GM21825 (cell line): Measurements from ENCODE around the gene MYO1B.

Experiments
- ATAC-seq: cut with Tn5 transposase; IDR thresholded peaks from one replicate; pipeline ENCODE4 v1.9.1; 2021; ENCODE audit warnings: mild to moderate bottlenecking, moderate library complexity; ENCODE audit not compliant: unreplicated experiment

The MYO1B gene

GRCh38 chr2:191245046-191245868 lies at the start of gene MYO1B:
Gene MYO1B, plus strand, starts transcription at chr2:191245404. Its CDS starts 31,492 bp downstream, at chr2:191276896.
- ATAC-seq = peak; percentile 45

DNA sequence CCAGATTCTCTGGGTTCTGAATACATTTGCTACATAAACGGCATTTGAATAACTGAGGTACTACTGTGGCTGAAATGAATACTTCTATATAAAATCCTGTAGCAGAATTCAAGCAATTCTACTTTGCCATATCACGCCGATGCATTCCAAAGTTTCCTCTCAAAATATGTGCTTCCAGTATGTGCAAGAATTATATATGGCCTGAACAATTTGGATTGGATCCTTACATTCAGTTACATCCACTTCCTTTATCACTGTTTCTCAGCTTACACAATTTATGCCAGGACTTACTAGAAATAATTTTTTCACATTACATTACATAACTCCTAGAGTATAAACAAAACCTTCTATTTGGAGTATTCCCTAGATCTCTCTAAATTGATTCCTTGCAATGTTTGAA lies 48.1 kb upstream of the MYO1B start:
- ATAC-seq = no peak

DNA sequence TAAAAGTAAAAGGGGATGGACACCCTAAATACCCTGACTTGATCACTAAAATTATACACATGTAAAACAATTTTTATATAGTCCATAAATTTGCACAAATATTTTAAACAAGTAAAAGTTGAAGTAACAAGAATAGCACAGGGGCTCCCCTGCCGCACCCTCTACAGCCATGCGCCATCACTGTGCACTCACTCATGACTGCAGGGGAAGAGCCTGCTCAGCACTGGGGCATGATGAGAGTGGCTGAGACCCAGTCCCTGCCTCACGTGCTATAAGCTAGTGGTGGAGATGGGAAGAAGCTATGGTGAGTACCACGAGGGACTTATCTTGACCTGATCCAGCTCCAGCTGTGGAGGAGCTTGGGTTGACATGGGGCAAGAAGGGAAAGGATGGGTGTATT lies 46.9 kb upstream of the MYO1B start:
- no peak for ATAC-seq

DNA sequence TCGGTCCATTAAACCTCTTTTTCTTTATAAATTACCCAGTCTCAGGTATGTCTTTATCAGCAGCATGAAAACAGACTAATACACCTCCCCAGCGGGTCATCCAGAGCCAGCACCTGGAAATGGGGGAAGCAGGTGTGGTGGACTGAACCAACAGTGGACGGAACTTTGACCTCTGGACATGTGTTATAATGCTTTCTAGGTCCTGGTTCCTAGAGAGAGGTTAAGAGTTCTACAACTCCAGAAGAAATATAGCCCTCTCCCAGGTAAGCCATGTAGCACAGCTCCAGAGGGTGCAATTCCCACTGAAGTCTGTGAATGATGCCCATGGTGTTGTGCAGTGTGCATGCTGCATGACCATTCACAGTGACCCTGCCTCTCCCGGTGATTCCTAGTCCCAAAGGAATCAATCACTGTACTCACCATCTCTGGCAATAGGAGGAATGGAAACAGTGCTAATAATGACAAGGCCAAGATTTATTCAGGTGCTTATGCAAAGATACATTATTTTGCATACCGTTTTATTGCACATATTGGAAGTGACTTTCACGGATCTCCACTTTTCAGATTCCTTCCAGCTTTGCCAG lies 45.2 kb upstream of the MYO1B start:
- no peak for ATAC-seq

- no peak for ATAC-seq
Measured at GRCh38 chr2:191200910-191201309, 44.3 kb upstream of the MYO1B start.

DNA sequence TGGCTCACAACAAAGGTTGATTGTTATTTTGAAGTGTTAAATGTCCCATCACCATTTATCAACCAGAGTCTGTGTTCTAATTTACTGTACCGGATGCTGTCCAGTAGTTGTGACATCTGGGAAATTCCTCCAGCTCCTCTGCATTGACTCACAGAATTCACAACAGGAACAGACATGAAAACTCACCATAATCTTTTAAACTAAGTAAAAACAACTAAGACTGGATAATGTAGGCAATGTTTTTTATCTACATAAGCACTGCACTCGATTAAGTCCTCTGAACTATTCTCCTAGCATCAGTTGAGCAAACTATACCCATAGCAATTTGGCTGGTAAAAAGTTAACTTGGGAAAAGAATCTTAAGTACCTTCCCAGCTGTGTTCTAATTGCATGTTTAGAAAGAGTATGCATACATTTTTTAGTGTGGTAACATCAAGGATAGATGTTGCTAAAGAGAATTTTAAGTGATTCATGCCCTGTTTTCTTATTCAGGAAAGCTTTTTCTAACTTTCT lies 42.9 kb upstream of the MYO1B start:
- no peak for ATAC-seq

GRCh38 chr2:191202881-191203397 lies 42.3 kb upstream of the MYO1B start:
- ATAC-seq = no peak

GRCh38 chr2:191204433-191204832 lies 40.8 kb upstream of the MYO1B start:
- peak; percentile 65 for ATAC-seq

DNA sequence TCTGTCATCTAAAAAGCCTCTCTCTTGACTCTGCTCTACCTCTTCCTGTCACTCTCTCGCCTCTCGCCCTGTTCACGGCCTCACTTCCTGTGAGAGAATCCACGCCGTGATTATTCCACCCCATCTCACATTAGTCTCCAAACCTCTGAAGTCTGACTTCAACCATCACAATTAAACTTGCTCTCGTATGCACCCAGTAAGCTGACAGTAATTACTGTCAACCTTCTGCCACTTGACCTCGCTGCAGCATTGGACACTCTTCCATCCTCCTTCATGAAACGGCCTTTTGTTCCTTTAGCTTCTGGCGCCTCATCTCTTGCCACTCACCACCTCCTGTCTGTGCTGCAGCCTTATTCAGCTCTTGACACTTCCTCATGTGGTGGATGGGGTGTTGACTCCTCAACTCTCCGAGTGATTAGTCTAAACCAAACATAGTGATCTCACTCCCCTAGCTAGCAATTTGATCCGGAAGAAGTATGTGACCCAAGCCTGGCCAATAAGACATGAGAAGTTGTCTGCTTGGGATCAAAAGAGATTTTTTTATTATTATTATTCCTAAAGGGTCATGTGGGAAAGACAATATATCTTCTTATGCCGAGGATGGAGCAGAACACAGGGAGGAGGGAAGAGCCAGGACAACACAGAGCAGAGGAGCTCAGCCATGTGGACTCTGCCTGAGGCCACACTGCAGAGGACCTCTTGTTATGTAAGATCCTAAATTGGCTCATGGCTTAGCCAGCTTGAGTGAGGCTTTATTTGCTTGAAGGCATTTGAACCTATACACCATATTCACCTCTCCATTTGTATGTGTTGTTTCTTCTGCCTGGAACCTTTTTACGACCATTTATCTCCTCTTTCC lies 38.4 kb upstream of the MYO1B start:
- ATAC-seq = no peak

DNA sequence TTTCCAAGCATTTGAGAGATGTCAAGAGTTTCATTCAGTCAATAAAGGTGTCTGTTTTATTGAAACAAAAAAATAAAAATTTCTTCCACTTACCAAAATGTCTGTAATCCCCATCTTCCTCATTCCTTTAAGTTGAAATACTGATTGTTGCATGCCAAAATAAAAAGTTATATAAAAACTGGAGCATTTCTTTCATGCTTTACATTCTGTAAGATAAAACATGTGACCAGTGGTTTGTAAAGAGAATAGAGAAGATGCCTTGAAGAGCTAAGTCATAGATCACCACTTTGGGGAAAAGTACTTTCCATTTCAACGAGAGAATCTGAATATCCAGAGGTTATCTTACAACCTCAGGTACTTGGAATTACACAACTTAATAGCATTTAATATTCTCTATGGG lies 35.9 kb upstream of the MYO1B start:
- ATAC-seq = no peak

GRCh38 chr2:191212119-191212518 lies 33.1 kb upstream of the MYO1B start:
- no peak for ATAC-seq

- ATAC-seq = no peak
Measured at GRCh38 chr2:191213333-191213732, 31.9 kb upstream of the MYO1B start.

GRCh38 chr2:191215230-191215629 lies 30.0 kb upstream of the MYO1B start:
- ATAC-seq = no peak

GRCh38 chr2:191215666-191216065 lies 29.5 kb upstream of the MYO1B start:
- ATAC-seq = no peak

GRCh38 chr2:191217580-191217979 lies 27.6 kb upstream of the MYO1B start:
- no peak for ATAC-seq

DNA sequence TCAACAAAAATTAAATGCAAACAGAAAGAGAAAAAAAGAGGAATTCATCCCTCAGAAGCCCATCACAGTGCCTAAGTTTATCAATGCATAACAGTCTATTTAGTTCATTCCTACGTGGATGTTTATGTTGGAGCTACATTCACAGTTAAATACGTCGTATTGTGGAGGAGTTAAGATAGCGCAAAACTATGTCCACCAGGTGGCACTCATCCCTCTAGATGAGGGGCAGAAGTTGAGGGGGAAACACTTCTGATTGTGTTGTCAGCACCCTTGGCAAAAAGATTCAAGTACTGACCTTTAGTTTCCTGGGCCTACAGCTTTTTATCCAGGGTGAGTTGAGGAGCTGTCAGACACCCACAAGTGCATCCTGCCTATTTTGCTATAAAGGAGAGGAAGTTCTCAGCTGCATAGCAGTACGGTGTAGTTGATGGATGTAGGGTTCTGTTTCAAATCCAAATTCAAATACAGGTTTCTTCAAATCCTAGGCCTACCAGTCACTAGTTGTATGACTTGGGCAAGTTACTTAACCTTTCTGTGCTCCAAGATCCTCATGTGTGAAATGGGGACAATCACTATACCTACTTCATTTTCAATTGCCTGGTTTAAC lies 26.8 kb upstream of the MYO1B start:
- no peak for ATAC-seq

DNA sequence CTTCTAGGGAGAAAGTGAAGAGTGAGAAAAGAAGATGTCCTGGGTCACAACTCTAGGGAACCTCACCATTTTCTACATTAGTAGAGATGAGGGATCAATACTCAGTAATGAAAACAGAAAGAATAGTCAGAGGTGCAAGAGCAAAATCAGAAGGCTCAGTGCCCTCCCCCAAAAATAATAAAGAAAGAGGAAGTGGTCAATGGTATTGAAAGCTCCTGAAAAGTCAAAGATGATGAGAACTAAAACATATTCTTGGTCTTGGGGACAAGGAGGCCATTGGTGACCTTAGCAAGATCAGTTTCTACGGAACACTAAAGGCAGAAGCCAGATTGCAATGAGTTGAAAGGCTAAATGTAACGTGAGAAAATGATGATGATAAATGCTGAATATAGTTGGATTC lies 24.5 kb upstream of the MYO1B start:
- ATAC-seq = peak; percentile 58

DNA sequence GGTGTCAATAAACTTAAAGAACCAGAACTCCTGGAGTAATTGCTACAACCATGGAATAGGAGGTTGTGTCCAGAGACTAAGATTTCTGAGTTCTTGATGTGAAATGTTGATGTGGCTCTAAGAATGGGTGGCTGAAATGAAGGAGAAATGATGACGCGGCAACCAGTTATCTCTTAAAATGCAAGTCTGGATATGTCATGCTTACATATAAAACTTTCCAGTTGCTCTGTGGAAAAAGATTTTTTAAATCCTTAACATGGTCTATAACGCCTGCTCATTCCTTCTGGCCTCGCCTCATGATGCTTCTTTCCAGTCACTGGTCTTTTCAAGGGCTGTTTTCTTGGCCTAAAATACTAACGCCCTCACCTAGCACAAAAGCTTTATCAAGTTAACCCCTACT lies 23.5 kb upstream of the MYO1B start:
- no peak for ATAC-seq

DNA sequence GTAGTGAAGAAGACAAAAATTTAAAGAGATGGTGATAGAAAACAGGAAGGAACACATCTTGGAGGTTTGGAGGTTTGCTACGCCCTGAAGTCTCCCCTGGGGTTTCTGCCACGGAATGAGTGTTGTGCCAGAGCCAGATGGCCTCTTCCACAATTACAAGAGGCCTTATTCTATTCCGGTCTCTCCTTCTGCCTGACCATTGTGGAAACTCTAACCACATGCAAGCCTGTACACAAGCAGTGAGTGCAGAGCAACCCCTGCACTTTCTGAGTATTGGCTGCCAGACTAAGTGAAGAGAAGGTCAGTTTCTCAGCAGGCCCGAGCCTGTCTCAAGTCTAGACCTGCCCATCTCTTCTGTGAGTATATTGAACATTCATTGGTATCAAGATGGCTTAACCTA lies 22.7 kb upstream of the MYO1B start:
- ATAC-seq = no peak

- ATAC-seq = no peak
Measured at GRCh38 chr2:191222952-191223351, 22.3 kb upstream of the MYO1B start.

GRCh38 chr2:191225126-191225525 lies 20.1 kb upstream of the MYO1B start:
- no peak for ATAC-seq
